Inflammatory macrophage treated with lipopolysaccharide for 1 hour (primary cell): Measurements from ENCODE around the gene FOXP2.

Source experiments
- DNase-seq, 2 donors: peaks; one replicate each; pipeline ENCODE4 v3.0.0-alpha.2; 2020 to 2022

FOXP2 gene

GRCh38 chr7:114740941-114741340 is 326.3 kb downstream of the FOXP2 start:
- no peak for DNase-seq

GRCh38 chr7:114741911-114742310 is 327.3 kb downstream of the FOXP2 start:
- DNase-seq, result no peak
